HepG2 (cell line): Measurements from ENCODE around the gene LMAN2. TPM values are rescaled to one million over a fixed set of nuclear protein-coding genes. Genes with fewer than 3 reads are reported as not detected.
"Not testable (repeated sequence)": the region's sequence is repeated elsewhere in the genome, so short reads cannot be mapped to it uniquely, and the experiment has no call there.

Experiments used
- ATAC-seq: fragments of 200-7000 bp; cut with Tn5 transposase; 3 replicates; pipeline ENCODE4 v1.9.1; 2020; ENCODE audit warnings: mild to moderate bottlenecking, moderate library complexity
- BruUV-seq: library from RNA; stranded (reverse); fragments of 400-500 nt; replicated peaks from 2 replicates; lab custom pipeline; 2021; lab: Mats Ljungman, UMichigan
- CTCF ChIA-PET: fragments of 300-600 bp; formaldehyde crosslinking; extraction: SDS; loops from one replicate; lab custom pipeline; 2021; ENCODE audit warnings: low total read pairs, inconsistent platforms, low intra/inter-chr PET ratio; lab: Yijun Ruan, JAX
- POLR2A ChIA-PET: fragments of 350-600 bp; sonication (Branson Sonifier 250); formaldehyde crosslinking; loops from one replicate; lab custom pipeline; 2020; ENCODE audit warnings: antibody characterized with exemption, inconsistent platforms; lab: Yijun Ruan, JAX
- DNase-seq: peaks from one replicate; pipeline ENCODE4 v3.0.0-alpha.2; 2015; ENCODE audit warnings: low spot score
- FAIRE-seq: peaks from 3 replicates; lab custom pipeline; 2011; peaks lifted over from hg19 to GRCh38; lab: Jason Lieb, UNC
- H2AFZ ChIP-seq: one replicate; pipeline ENCODE4 v1.6.1; 2011; ENCODE audit warnings: low read length, inconsistent platforms
- H3K27ac ChIP-seq: fragments of 300-600 bp; 3 replicates; pipeline ENCODE4 v1.8.0; 2011; ENCODE audit warnings: mixed run types, mild to moderate bottlenecking, mixed read lengths, low read length, inconsistent platforms; ENCODE audit not compliant: insufficient read depth; ENCODE audit errors: extremely low read length
- H3K27me3 ChIP-seq, 2 experiments: fragments of 200-600 bp in 1 of 2; 2 replicates in 1 of 2; 3 replicates in 1 of 2; pipeline versions ENCODE4 v1.6.0 to v1.8.0; 2011; ENCODE audit warnings: low read length in 2 of 2, mild to moderate bottlenecking in 2 of 2, moderate library complexity in 2 of 2, inconsistent platforms in 1 of 2; ENCODE audit not compliant: insufficient read depth in 2 of 2, control insufficient read depth in 1 of 2
- H3K36me3 ChIP-seq, 2 experiments: fragments of 200-600 bp in 1 of 2; replicated peaks in 1 of 2; 2 replicates in 1 of 2; 3 replicates in 1 of 2; pipeline versions ENCODE4 v1.5.1 to v1.8.0; 2011; ENCODE audit warnings: low read length in 2 of 2, inconsistent platforms in 1 of 2; ENCODE audit not compliant: insufficient read depth in 2 of 2, control insufficient read depth in 1 of 2
- H3K4me1 ChIP-seq: 2 replicates; pipeline ENCODE4 v1.5.1; 2012; ENCODE audit warnings: low read length, inconsistent platforms; ENCODE audit not compliant: insufficient read depth
- H3K4me2 ChIP-seq: 2 replicates; pipeline ENCODE4 v1.6.0; 2011; ENCODE audit warnings: low read depth, low read length, inconsistent platforms
- H3K4me3 ChIP-seq, 3 experiments: fragments of 200-600 bp in 1 of 3; sonication (generic), shearing (Covaris generic) in 1 of 3; replicated peaks in 1 of 3; 2 replicates each; pipeline ENCODE4 v1.5.1; 2011 to 2016; ENCODE audit warnings: low read length in 3 of 3, inconsistent platforms in 2 of 3, low read depth in 2 of 3, mild to moderate bottlenecking in 2 of 3, control low read depth in 1 of 3, mixed read lengths in 1 of 3; ENCODE audit not compliant: insufficient read depth in 1 of 3
- H3K79me2 ChIP-seq: one replicate; pipeline ENCODE4 v1.6.1; 2011; ENCODE audit warnings: low read length, inconsistent platforms; ENCODE audit not compliant: insufficient read depth
- H3K9ac ChIP-seq: 2 replicates; pipeline ENCODE4 v1.6.0; 2011; ENCODE audit warnings: mild to moderate bottlenecking, low read depth, low read length, inconsistent platforms; ENCODE audit not compliant: insufficient read depth
- H3K9me3 ChIP-seq: 2 replicates; pipeline ENCODE4 v1.5.1; 2012; ENCODE audit warnings: mild to moderate bottlenecking, low read length
- H4K20me1 ChIP-seq: 2 replicates; pipeline ENCODE4 v1.6.0; 2011; ENCODE audit warnings: inconsistent platforms, mild to moderate bottlenecking, low read length, moderate library complexity; ENCODE audit not compliant: insufficient read depth
- AGO2 ChIP-seq: fragments of 200-400 bp; formaldehyde crosslinking; optimal IDR thresholded peaks from 2 replicates; pipeline ENCODE3; 2017; ENCODE audit warnings: mild to moderate bottlenecking, low read depth, low read length, moderate library complexity
- HNF4A ChIP-seq: sonication (generic); formaldehyde crosslinking; IDR thresholded peaks from 2 replicates; pipeline ENCODE4 v1.4.0; 2020; ENCODE audit warnings: missing genetic modification reagents
- KAT2B ChIP-seq: fragments of 150-350 bp; IDR thresholded peaks from 2 replicates; pipeline ENCODE4 v1.6.1; 2014; ENCODE audit warnings: low read depth, low read length, borderline replicate concordance
- KDM5B ChIP-seq: sonication (generic); formaldehyde crosslinking; IDR thresholded peaks from 2 replicates; pipeline ENCODE4 v1.4.0; 2020; ENCODE audit warnings: missing genetic modification reagents, mild to moderate bottlenecking, borderline replicate concordance
- PAX8 ChIP-seq: sonication (generic); formaldehyde crosslinking; IDR thresholded peaks from 2 replicates; pipeline ENCODE4 v1.8.0; 2022; ENCODE audit warnings: mild to moderate bottlenecking, missing genetic modification reagents, borderline replicate concordance
- POLR2AphosphoS5 ChIP-seq: IDR thresholded peaks from 2 replicates; pipeline ENCODE4 v1.6.1; 2012; ENCODE audit warnings: low read depth, low read length
- RBFOX2 ChIP-seq: fragments of 200-400 bp; formaldehyde crosslinking; IDR thresholded peaks from 2 replicates; pipeline ENCODE4 v1.6.1; 2017; ENCODE audit warnings: low read depth, mild to moderate bottlenecking, low read length
- SAP130 ChIP-seq: IDR thresholded peaks from 2 replicates; pipeline ENCODE4 v1.6.1; 2016; ENCODE audit warnings: low read depth
- SP5 ChIP-seq: IDR thresholded peaks from 2 replicates; pipeline ENCODE4 v1.6.1; 2016; ENCODE audit warnings: low read depth, borderline replicate concordance
- ZFP36 ChIP-seq: fragments of 150-350 bp; IDR thresholded peaks from 2 replicates; pipeline ENCODE4 v1.6.1; 2018; ENCODE audit warnings: borderline replicate concordance, low read length, low read depth; ENCODE audit not compliant: partially characterized antibody
- ZNF282 ChIP-seq: fragments of 450-650 bp; IDR thresholded peaks from 2 replicates; pipeline ENCODE4 v1.6.1; 2018; ENCODE audit not compliant: partially characterized antibody
- ZNF530 ChIP-seq: sonication (generic); formaldehyde crosslinking; IDR thresholded peaks from 2 replicates; pipeline ENCODE4 v1.5.0; 2020; ENCODE audit warnings: low read depth, mild to moderate bottlenecking, missing genetic modification reagents
- ZNF589 ChIP-seq: sonication (generic); formaldehyde crosslinking; conservative IDR thresholded peaks from 2 replicates; pipeline ENCODE4 v1.8.0; 2022; ENCODE audit warnings: mild to moderate bottlenecking, moderate library complexity, missing genetic modification reagents
- ZNF788 ChIP-seq: sonication (generic); formaldehyde crosslinking; IDR thresholded peaks from 2 replicates; pipeline ENCODE4 v1.5.0; 2020; ENCODE audit warnings: mild to moderate bottlenecking, missing genetic modification reagents, borderline replicate concordance
- WGBS: methylation state at CpG from one replicate; pipeline ENCODE4 v1.1.6; 2017; ENCODE audit warnings: low lambda C conversion rate; 5-methylcytosine and 5-hydroxymethylcytosine counted together
- in situ Hi-C: cut with HindIII; loops from 2 replicates; pipeline ENCODE4 v1.10.0; 2017; ENCODE audit warnings: low pct_unique_long_range_greater_than_20kb; ENCODE audit not compliant: extremely low pct_ligation_motif_present
- intact Hi-C: fragments of 100-400 bp; cut with micrococcal nuclease; formaldehyde crosslinking; loops from one replicate; pipeline ENCODE4 v1.10.0; 2022; ENCODE audit not compliant: unreplicated experiment
- polyA plus RNA-seq, 8 experiments: library from polyadenylated mRNA; depleted of rRNA in 3 of 8; stranded (reverse) in 7 of 8; unstranded in 1 of 8; fragments of >200 nt; fragmentation: Illumina TruSeq in 4 of 8; extraction: Trizol in 4 of 8; gene quantifications; 2 replicates each; pipeline versions ENCODE4 v1.2.1 to v1.2.3, GENCODE V29; 2011 to 2016; ENCODE audit warnings: low read depth in 4 of 8, missing spikeins in 1 of 8, mixed read lengths in 1 of 8; ENCODE audit not compliant: insufficient read depth in 1 of 8
- total RNA-seq, 5 experiments: library from RNA; depleted of rRNA; stranded (reverse); fragments of >200 nt; fragmentation: Illumina TruSeq; extraction: Trizol; gene quantifications; 2 replicates each; pipeline ENCODE4 v1.2.3, GENCODE V29; 2016; ENCODE audit warnings: low read depth in 1 of 5
- TF ChIP-seq, protein P1 (sequence below): sonication (generic); formaldehyde crosslinking; IDR thresholded peaks from 2 replicates; pipeline ENCODE4 v1.5.1; 2020; ENCODE audit warnings: mild to moderate bottlenecking, moderate library complexity, missing genetic modification reagents

The LMAN2 gene
- total and polyA plus RNA-seq, 2 of the 13 experiments (the other 11 are each of a cell fraction or from before 2014, with no cell fraction given) = 191 to 197 TPM

DNA sequence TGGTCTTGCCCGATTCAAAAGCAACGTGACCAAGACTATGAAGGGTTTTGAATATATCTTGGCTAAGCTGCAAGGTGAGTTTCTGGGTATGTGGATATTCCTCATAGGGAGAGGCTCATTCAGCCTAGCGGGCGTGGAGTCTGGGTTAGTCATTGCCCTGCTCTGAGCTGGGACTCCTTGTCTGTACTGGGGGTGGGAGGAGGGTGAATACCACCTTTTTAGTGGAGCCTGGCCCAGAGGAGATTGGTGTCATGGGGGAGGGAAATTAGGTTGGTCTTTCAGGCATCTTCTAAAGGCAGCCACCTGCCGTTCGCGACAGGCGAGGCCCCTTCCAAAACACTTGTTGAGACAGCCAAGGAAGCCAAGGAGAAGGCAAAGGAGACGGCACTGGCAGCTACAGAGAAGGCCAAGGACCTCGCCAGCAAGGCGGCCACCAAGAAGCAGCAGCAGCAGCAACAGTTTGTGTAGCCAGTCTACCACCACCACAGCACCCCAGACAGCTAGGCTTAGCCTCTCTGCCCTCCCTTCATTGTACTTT is 45.3 kb downstream of the LMAN2 start:
- H2AFZ ChIP-seq, FAIRE-seq, POLR2A ChIA-PET, H3K27me3 ChIP-seq, CTCF ChIA-PET, ATAC-seq, DNase-seq, intact Hi-C loops, H3K27ac ChIP-seq, BruUV-seq, H3K9me3 ChIP-seq, in situ Hi-C loops, H3K4me2 ChIP-seq, H3K9ac ChIP-seq, H3K4me3 ChIP-seq: not testable (repeated sequence)
- peak; percentile 27 for TF ChIP-seq AGO2
- TF ChIP-seq RBFOX2 = peak; percentile 37; the same call in 1 of the 2 replicates
- H3K36me3 ChIP-seq = peaks cover 7 to 38% of the 10 kb centered on the region in 2 experiments
- 100% methylated on average over 8 of the region's 11 CpGs for WGBS
- peaks cover 19% of the 10 kb centered on the region for H4K20me1 ChIP-seq
- peaks cover 31% of the 10 kb centered on the region for H3K79me2 ChIP-seq
- peaks cover 50% of the 10 kb centered on the region for H3K4me1 ChIP-seq

DNA sequence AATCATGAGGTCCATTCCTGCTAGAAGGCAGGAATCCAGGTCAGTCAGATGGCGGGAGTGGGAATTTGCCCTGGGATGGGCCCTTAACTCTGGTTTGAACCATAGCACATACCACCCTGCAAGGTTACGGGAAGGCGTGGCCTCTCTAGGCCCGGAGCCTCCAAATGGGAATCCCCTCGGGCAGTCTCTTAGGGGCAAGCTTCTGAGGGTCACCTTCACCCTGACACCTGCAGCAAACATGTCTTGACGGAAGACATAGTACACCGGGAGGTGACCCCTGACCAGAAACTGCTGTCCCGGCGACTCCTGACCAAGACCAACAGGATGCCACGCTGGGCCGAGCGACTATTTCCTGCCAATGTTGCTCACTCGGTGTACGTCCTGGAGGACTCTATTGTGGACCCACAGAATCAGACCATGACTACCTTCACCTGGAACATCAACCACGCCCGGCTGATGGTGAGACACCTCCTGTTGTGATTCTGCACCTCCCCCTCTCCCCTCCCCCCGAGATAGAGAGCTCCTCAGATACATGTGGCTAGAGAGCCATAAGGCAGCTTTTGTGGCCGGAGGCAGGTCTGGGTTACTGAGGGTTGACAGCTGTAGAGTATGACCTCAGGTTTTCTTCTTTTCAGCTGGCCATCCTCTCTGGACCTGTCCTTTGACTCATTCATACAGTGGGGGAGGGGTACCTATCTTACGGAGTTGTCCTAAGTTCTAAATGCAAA is 46.9 kb downstream of the LMAN2 start:
- WGBS = 18% methylated on average over 4 of the region's 19 CpGs
- Histone ChIP-seq H3K27me3 (no peaks in the 10 kb centered on the region; a peak in 1 of 5 replicates), H3K79me2 (peaks cover 31% of the 10 kb centered on the region), H4K20me1 (peaks cover 19% of the 10 kb centered on the region), H3K36me3 (peaks cover 7 to 40% of the 10 kb centered on the region in 2 experiments), H2AFZ (no peak overlapping the region), H3K9me3 (no peaks in the 10 kb centered on the region), H3K4me3 (peak overlapping the region; percentile 76 to 97 (median 85)), H3K4me1 (peaks cover 35% of the 10 kb centered on the region), H3K4me2 (peak overlapping the region; percentile 85), H3K9ac (peak overlapping the region; percentile 87), H3K27ac (peak overlapping the region; percentile 78)
- FAIRE-seq (peak; percentile 56), ATAC-seq (peak; percentile 58), DNase-seq (peak; percentile 55)
- in situ Hi-C loops = loop anchor here (5.0 kb wide), 1 partner anchor 192 kb away; no protein-coding TSS in a partner anchor
- intact Hi-C loops = no loop called here
- BruUV-seq = TSS peak; percentile 79
- ChIA-PET POLR2A (interaction anchor here (1.0 to 1.7 kb wide), 2 partner anchors 74 to 75 kb away, joined by 4 to 7 read pairs; no protein-coding TSS in a partner anchor), CTCF (no interaction called here)
- TF ChIP-seq ZNF788 (CRISPR knock-in tag) = 0 out of 2 replicates have a peak, but pooled peaks have one; percentile 13
- peak; percentile 37; the same call in 1 of the 2 replicates for TF ChIP-seq SP5
- TF ChIP-seq ZNF530 = no peak
- TF ChIP-seq HNF4A (CRISPR knock-in tag) = peak; percentile 47; the same call in 1 of the 2 replicates
- TF ChIP-seq SAP130 = no peak; the same call in 1 of the 2 replicates
- TF ChIP-seq, protein P1, sequence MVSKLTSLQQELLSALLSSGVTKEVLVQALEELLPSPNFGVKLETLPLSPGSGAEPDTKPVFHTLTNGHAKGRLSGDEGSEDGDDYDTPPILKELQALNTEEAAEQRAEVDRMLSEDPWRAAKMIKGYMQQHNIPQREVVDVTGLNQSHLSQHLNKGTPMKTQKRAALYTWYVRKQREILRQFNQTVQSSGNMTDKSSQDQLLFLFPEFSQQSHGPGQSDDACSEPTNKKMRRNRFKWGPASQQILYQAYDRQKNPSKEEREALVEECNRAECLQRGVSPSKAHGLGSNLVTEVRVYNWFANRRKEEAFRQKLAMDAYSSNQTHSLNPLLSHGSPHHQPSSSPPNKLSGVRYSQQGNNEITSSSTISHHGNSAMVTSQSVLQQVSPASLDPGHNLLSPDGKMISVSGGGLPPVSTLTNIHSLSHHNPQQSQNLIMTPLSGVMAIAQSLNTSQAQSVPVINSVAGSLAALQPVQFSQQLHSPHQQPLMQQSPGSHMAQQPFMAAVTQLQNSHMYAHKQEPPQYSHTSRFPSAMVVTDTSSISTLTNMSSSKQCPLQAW = no peak
- no peak for TF ChIP-seq ZNF282
- TF ChIP-seq ZFP36 = no peak
- no peak for TF ChIP-seq KAT2B
- no peak for TF ChIP-seq KDM5B (CRISPR knock-in tag)
- TF ChIP-seq PAX8 = no peak
- 0 out of 2 replicates have a peak, but pooled peaks have one; percentile 49 for TF ChIP-seq ZNF589 (CRISPR knock-in tag)
- TF ChIP-seq POLR2AphosphoS5 = no peak
